HepG2 (cell line): ENCODE data around the gene RARRES1. TPM values are rescaled to one million over a fixed set of nuclear protein-coding genes. Genes with fewer than 3 reads are reported as not detected.

ENCODE experiments used
- ATAC-seq: fragments of 200-7000 bp; cut with Tn5 transposase; 3 replicates; pipeline ENCODE4 v1.9.1; 2020; ENCODE audit warnings: mild to moderate bottlenecking, moderate library complexity
- BruUV-seq: library from RNA; stranded (reverse); fragments of 400-500 nt; replicated peaks from 2 replicates; lab custom pipeline; 2021; lab: Mats Ljungman, UMichigan
- CTCF ChIA-PET: fragments of 300-600 bp; formaldehyde crosslinking; extraction: SDS; loops from one replicate; lab custom pipeline; 2021; ENCODE audit warnings: low total read pairs, inconsistent platforms, low intra/inter-chr PET ratio; lab: Yijun Ruan, JAX
- POLR2A ChIA-PET: fragments of 350-600 bp; sonication (Branson Sonifier 250); formaldehyde crosslinking; loops from one replicate; lab custom pipeline; 2020; ENCODE audit warnings: antibody characterized with exemption, inconsistent platforms; lab: Yijun Ruan, JAX
- DNase-seq: peaks from one replicate; pipeline ENCODE4 v3.0.0-alpha.2; 2015; ENCODE audit warnings: low spot score
- FAIRE-seq: peaks from 3 replicates; lab custom pipeline; 2011; peaks lifted over from hg19 to GRCh38; lab: Jason Lieb, UNC
- H2AFZ ChIP-seq: one replicate; pipeline ENCODE4 v1.6.1; 2011; ENCODE audit warnings: low read length, inconsistent platforms
- H3K27ac ChIP-seq: fragments of 300-600 bp; 3 replicates; pipeline ENCODE4 v1.8.0; 2011; ENCODE audit warnings: mixed run types, mild to moderate bottlenecking, mixed read lengths, low read length, inconsistent platforms; ENCODE audit not compliant: insufficient read depth; ENCODE audit errors: extremely low read length
- H3K27me3 ChIP-seq, 2 experiments: fragments of 200-600 bp in 1 of 2; 2 replicates in 1 of 2; 3 replicates in 1 of 2; pipeline versions ENCODE4 v1.6.0 to v1.8.0; 2011; ENCODE audit warnings: low read length in 2 of 2, mild to moderate bottlenecking in 2 of 2, moderate library complexity in 2 of 2, inconsistent platforms in 1 of 2; ENCODE audit not compliant: insufficient read depth in 2 of 2, control insufficient read depth in 1 of 2
- H3K36me3 ChIP-seq, 2 experiments: fragments of 200-600 bp in 1 of 2; replicated peaks in 1 of 2; 2 replicates in 1 of 2; 3 replicates in 1 of 2; pipeline versions ENCODE4 v1.5.1 to v1.8.0; 2011; ENCODE audit warnings: low read length in 2 of 2, inconsistent platforms in 1 of 2; ENCODE audit not compliant: insufficient read depth in 2 of 2, control insufficient read depth in 1 of 2
- H3K4me1 ChIP-seq: 2 replicates; pipeline ENCODE4 v1.5.1; 2012; ENCODE audit warnings: low read length, inconsistent platforms; ENCODE audit not compliant: insufficient read depth
- H3K4me2 ChIP-seq: 2 replicates; pipeline ENCODE4 v1.6.0; 2011; ENCODE audit warnings: low read depth, low read length, inconsistent platforms
- H3K4me3 ChIP-seq, 3 experiments: fragments of 200-600 bp in 1 of 3; sonication (generic), shearing (Covaris generic) in 1 of 3; replicated peaks in 1 of 3; 2 replicates each; pipeline ENCODE4 v1.5.1; 2011 to 2016; ENCODE audit warnings: low read length in 3 of 3, inconsistent platforms in 2 of 3, low read depth in 2 of 3, mild to moderate bottlenecking in 2 of 3, control low read depth in 1 of 3, mixed read lengths in 1 of 3; ENCODE audit not compliant: insufficient read depth in 1 of 3
- H3K79me2 ChIP-seq: one replicate; pipeline ENCODE4 v1.6.1; 2011; ENCODE audit warnings: low read length, inconsistent platforms; ENCODE audit not compliant: insufficient read depth
- H3K9ac ChIP-seq: 2 replicates; pipeline ENCODE4 v1.6.0; 2011; ENCODE audit warnings: mild to moderate bottlenecking, low read depth, low read length, inconsistent platforms; ENCODE audit not compliant: insufficient read depth
- H3K9me3 ChIP-seq: 2 replicates; pipeline ENCODE4 v1.5.1; 2012; ENCODE audit warnings: mild to moderate bottlenecking, low read length
- H4K20me1 ChIP-seq: 2 replicates; pipeline ENCODE4 v1.6.0; 2011; ENCODE audit warnings: inconsistent platforms, mild to moderate bottlenecking, low read length, moderate library complexity; ENCODE audit not compliant: insufficient read depth
- CEBPB ChIP-seq: IDR thresholded peaks from 2 replicates; pipeline ENCODE4 v1.6.1; 2011; ENCODE audit warnings: low read depth, low read length, improper control_type of control experiment, borderline replicate concordance
- IKZF4 ChIP-seq: sonication (generic); formaldehyde crosslinking; IDR thresholded peaks from 2 replicates; pipeline ENCODE4 v1.5.1; 2020; ENCODE audit warnings: borderline replicate concordance, mild to moderate bottlenecking, low read depth, missing genetic modification reagents; ENCODE audit errors: not compliant biosample characterization
- PHF20 ChIP-seq: sonication (generic); formaldehyde crosslinking; IDR thresholded peaks from 2 replicates; pipeline ENCODE4 v1.5.0; 2020; ENCODE audit warnings: mild to moderate bottlenecking, missing genetic modification reagents
- RBAK ChIP-seq: sonication (generic); formaldehyde crosslinking; IDR thresholded peaks from 2 replicates; pipeline ENCODE4 v1.5.1; 2020; ENCODE audit warnings: mild to moderate bottlenecking, missing genetic modification reagents
- ZNF557 ChIP-seq: sonication (generic); formaldehyde crosslinking; IDR thresholded peaks from 2 replicates; pipeline ENCODE4 v1.4.0; 2020; ENCODE audit warnings: missing genetic modification reagents
- ZNF776 ChIP-seq: sonication (generic); formaldehyde crosslinking; IDR thresholded peaks from 2 replicates; pipeline ENCODE4 v1.4.0; 2020; ENCODE audit warnings: mild to moderate bottlenecking, missing genetic modification reagents
- ZNF839 ChIP-seq: sonication (generic); formaldehyde crosslinking; IDR thresholded peaks from 2 replicates; pipeline ENCODE4 v1.4.0; 2020; ENCODE audit warnings: missing genetic modification reagents, mild to moderate bottlenecking, borderline replicate concordance
- ZSCAN25 ChIP-seq: sonication (generic); formaldehyde crosslinking; IDR thresholded peaks from 2 replicates; pipeline ENCODE4 v1.8.0; 2022; ENCODE audit warnings: mild to moderate bottlenecking, missing genetic modification reagents
- WGBS: methylation state at CpG from one replicate; pipeline ENCODE4 v1.1.6; 2017; ENCODE audit warnings: low lambda C conversion rate; 5-methylcytosine and 5-hydroxymethylcytosine counted together
- in situ Hi-C: cut with HindIII; loops from 2 replicates; pipeline ENCODE4 v1.10.0; 2017; ENCODE audit warnings: low pct_unique_long_range_greater_than_20kb; ENCODE audit not compliant: extremely low pct_ligation_motif_present
- intact Hi-C: fragments of 100-400 bp; cut with micrococcal nuclease; formaldehyde crosslinking; loops from one replicate; pipeline ENCODE4 v1.10.0; 2022; ENCODE audit not compliant: unreplicated experiment
- polyA plus RNA-seq, 8 experiments: library from polyadenylated mRNA; depleted of rRNA in 3 of 8; stranded (reverse) in 7 of 8; unstranded in 1 of 8; fragments of >200 nt; fragmentation: Illumina TruSeq in 4 of 8; extraction: Trizol in 4 of 8; gene quantifications; 2 replicates each; pipeline versions ENCODE4 v1.2.1 to v1.2.3, GENCODE V29; 2011 to 2016; ENCODE audit warnings: low read depth in 4 of 8, missing spikeins in 1 of 8, mixed read lengths in 1 of 8; ENCODE audit not compliant: insufficient read depth in 1 of 8
- total RNA-seq, 5 experiments: library from RNA; depleted of rRNA; stranded (reverse); fragments of >200 nt; fragmentation: Illumina TruSeq; extraction: Trizol; gene quantifications; 2 replicates each; pipeline ENCODE4 v1.2.3, GENCODE V29; 2016; ENCODE audit warnings: low read depth in 1 of 5

The RARRES1 gene
- total and polyA plus RNA-seq, 2 of the 13 experiments (the other 11 are each of a cell fraction or from before 2014, with no cell fraction given) = not detected

DNA sequence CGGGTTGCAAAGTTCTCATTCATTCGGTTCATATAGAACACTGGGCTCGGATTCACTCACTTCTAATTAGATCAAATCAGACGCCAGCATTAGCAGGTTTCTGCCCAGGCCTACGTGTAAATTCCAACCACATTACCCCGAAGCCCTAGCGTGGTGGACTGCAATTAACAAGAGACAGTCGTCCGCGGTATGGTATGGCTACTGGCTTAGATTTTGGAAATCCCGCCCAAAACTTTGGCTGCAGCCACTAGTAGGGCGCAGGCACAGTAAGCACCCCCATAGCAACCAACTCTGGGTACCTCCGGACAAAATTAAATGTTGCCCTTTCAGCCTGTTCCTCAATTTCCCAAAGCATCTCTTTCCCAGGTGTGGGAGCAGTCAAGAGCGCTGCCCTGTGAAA is 771 bp downstream of the RARRES1 start (continued):
- TF ChIP-seq ZNF776 (CRISPR knock-in tag) = no peak
- TF ChIP-seq, all 625 proteins: peak for 0

DNA sequence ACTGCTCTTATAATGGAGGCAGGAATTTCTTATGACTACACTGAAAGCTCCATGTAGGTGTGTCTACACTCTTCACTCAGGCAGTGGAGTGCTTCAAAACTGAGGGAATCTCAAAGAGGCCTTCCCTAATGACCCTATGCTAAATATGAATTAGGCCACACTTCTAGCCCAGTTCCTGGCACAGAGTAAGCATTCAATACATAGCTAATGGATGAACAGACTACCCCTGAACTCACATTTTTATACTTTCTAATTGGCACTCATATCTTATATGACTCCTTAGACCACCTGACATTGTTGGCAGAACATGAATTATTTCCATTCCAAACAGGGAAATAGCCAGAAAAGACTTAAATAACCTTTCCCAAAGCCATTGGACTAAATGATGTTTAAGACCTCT is 3.4 kb downstream of the RARRES1 start:
- Histone ChIP-seq H3K9ac (no peak overlapping the region), H3K4me2 (no peak overlapping the region), H3K27me3 (no peaks in the 10 kb centered on the region), H3K4me3 (no peak overlapping the region), H3K79me2 (no peaks in the 10 kb centered on the region), H4K20me1 (no peaks in the 10 kb centered on the region), H3K4me1 (peaks cover 30% of the 10 kb centered on the region), H3K9me3 (no peaks in the 10 kb centered on the region), H3K27ac (no peak overlapping the region), H2AFZ (no peak overlapping the region), H3K36me3 (no peaks in the 10 kb centered on the region)
- intact Hi-C loops (loop anchor here (5.0 kb wide), 1 partner anchor 38 kb away; no protein-coding TSS in a partner anchor), in situ Hi-C loops (loop anchor here (5.0 kb wide), 1 partner anchor 63 kb away; no protein-coding TSS in a partner anchor)
- ATAC-seq (no peak), DNase-seq (no peak), FAIRE-seq (no peak)
- TF ChIP-seq ZSCAN25 (CRISPR knock-in tag) = no peak
- TF ChIP-seq IKZF4 (CRISPR knock-in tag) = no peak
- no peak for TF ChIP-seq PHF20 (CRISPR knock-in tag)
- TF ChIP-seq RBAK (CRISPR knock-in tag) = no peak
- no peak for TF ChIP-seq ZNF557 (CRISPR knock-in tag)
- ChIA-PET CTCF (interaction anchor here (1.0 kb wide), 1 partner anchor 62 kb away, joined by 4 read pairs; no protein-coding TSS in a partner anchor), POLR2A (no interaction called here)
- BruUV-seq = no TSS peak

DNA sequence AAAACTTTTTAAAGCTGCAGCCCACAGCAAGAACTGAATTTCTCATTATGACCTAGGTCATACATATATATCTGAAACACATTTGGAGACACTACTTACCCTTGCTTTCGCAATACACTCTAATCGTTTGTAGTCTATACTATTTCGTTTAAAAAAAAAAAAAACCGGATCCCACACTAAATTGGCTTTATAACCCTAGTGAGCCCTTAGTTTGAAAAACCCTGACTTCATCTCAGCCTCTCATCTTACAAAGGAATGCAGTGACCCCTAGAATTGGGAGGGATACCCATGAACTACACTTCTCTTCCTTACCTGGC is 4.2 kb downstream of the RARRES1 start:
- WGBS = 34% methylated on average over 4 of the region's 4 CpGs
- no peak; the same call in 2 of the 3 replicates for ATAC-seq
- BruUV-seq = no TSS peak
- Histone ChIP-seq H3K4me3 (no peak overlapping the region; a peak in 1 of 6 replicates), H3K79me2 (no peaks in the 10 kb centered on the region), H3K36me3 (no peaks in the 10 kb centered on the region), H4K20me1 (no peaks in the 10 kb centered on the region), H3K27me3 (no peaks in the 10 kb centered on the region), H3K9ac (no peak overlapping the region), H3K9me3 (no peaks in the 10 kb centered on the region), H2AFZ (no peak overlapping the region), H3K27ac (no peak overlapping the region), H3K4me1 (peaks cover 30% of the 10 kb centered on the region), H3K4me2 (peak overlapping the region; percentile 33)
- TF ChIP-seq ZNF839 (CRISPR knock-in tag) = no peak
- peak; percentile 63 for TF ChIP-seq CEBPB
- no peak for FAIRE-seq
- DNase-seq = no peak
- in situ Hi-C loops = loop anchor here (5.0 kb wide), 1 partner anchor 64 kb away; no protein-coding TSS in a partner anchor
- CTCF ChIA-PET = interaction anchor here (2.7 kb wide), 1 partner anchor 63 kb away, joined by 35 read pairs; no protein-coding TSS in a partner anchor
- intact Hi-C loops = loop anchor here (5.0 kb wide), 1 partner anchor 39 kb away; no protein-coding TSS in a partner anchor
- POLR2A ChIA-PET = interaction anchor here (0.8 to 1.1 kb wide), 2 partner anchors 61 to 63 kb away, joined by 3 to 6 read pairs; no protein-coding TSS in a partner anchor
